AG10803 (cell line): ENCODE data around the gene MRPS5.

Experiments
- DNase-seq: peaks from one replicate; pipeline ENCODE4 v3.0.0; 2010; ENCODE audit warnings: low read depth
- H3K4me3 ChIP-seq: 2 replicates; pipeline ENCODE4 v1.5.1; 2011; ENCODE audit warnings: mild to moderate bottlenecking, low read length, control low read depth
- CTCF ChIP-seq: conservative IDR thresholded peaks from 2 replicates; pipeline ENCODE4 v1.5.1; 2011; ENCODE audit warnings: mild to moderate bottlenecking, low read length, control low read depth, inconsistent platforms

The MRPS5 gene

GRCh38 chr2:95068256-95068655 is 53.4 kb downstream of the MRPS5 start:
- no peak for DNase-seq
- no peak for TF ChIP-seq CTCF

GRCh38 chr2:95063086-95063958 is 58.3 kb downstream of the MRPS5 start:
- no peak for TF ChIP-seq CTCF
- no peak for DNase-seq
- H3K4me3 ChIP-seq: no peak overlapping the region

More at GRCh38 chr2:95068256-95068655, 53.4 kb downstream of the MRPS5 start:
- no peak overlapping the region for H3K4me3 ChIP-seq

GRCh38 chr2:95062242-95063085 is 59.1 kb downstream of the MRPS5 start:
- no peak for TF ChIP-seq CTCF
- DNase-seq: no peak
- H3K4me3 ChIP-seq: no peak overlapping the region

- H3K4me3 ChIP-seq: no peak overlapping the region
- DNase-seq: no peak
- TF ChIP-seq CTCF: no peak
Observed at GRCh38 chr2:95061601-95062183, 59.9 kb downstream of the MRPS5 start.

- DNase-seq: no peak
- no peak for TF ChIP-seq CTCF
- no peak overlapping the region for H3K4me3 ChIP-seq
Observed at GRCh38 chr2:95061119-95061512, 60.5 kb downstream of the MRPS5 start.

- TF ChIP-seq CTCF: no peak
- no peak overlapping the region for H3K4me3 ChIP-seq
- no peak for DNase-seq
Observed at GRCh38 chr2:95060446-95061118, 61.0 kb downstream of the MRPS5 start.
